Stomach (tissue), 4 donors: ENCODE data around the gene DEPDC5.

Source experiments
- EP300 ChIP-seq: sonication (generic); formaldehyde crosslinking; IDR thresholded peaks from one replicate; pipeline ENCODE4 v1.6.1; 2017; ENCODE audit warnings: antibody characterized with exemption
- TF ChIP-seq, protein P1 (sequence below), 7 experiments: fragments of 450-650 bp in 4 of 7; fragments of 200-600 bp in 3 of 7; sonication (generic) in 3 of 7; IDR thresholded peaks; one replicate each; pipeline ENCODE4 v1.5.1; 2016 to 2019; ENCODE audit warnings: antibody characterized with exemption in 7 of 7, control low read depth in 2 of 7, mild to moderate bottlenecking in 1 of 7

DNA sequence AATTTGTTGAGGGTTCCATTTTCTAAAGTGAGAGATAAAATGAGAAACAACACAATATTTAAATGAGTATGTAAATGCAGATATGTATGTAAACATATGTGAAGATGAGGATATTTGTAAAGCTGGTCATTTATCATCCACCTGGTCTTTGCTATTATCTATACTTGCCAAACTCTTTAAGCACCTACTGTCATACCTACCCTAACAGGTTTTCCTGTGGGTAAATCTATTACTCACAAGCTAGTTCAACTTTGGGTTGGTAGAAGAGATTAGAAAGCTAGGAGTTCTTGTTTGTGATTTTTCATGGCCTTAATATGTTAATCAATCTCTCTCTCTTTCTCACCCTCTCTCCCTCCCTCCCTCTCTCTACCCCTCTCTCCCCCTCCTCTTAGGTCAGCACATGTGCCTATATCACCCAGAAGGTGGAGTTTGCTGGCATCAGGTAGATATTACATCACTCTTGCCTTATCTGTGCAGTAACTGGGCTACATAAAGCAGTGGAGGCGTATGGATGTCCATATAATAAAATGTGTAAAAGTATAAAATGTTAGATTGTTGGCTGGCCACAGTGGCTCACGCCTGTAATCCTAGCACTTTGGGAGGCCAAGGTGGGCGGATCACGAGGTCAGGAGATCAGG lies 14.7 kb downstream of the DEPDC5 start:
- TF ChIP-seq, protein P1, sequence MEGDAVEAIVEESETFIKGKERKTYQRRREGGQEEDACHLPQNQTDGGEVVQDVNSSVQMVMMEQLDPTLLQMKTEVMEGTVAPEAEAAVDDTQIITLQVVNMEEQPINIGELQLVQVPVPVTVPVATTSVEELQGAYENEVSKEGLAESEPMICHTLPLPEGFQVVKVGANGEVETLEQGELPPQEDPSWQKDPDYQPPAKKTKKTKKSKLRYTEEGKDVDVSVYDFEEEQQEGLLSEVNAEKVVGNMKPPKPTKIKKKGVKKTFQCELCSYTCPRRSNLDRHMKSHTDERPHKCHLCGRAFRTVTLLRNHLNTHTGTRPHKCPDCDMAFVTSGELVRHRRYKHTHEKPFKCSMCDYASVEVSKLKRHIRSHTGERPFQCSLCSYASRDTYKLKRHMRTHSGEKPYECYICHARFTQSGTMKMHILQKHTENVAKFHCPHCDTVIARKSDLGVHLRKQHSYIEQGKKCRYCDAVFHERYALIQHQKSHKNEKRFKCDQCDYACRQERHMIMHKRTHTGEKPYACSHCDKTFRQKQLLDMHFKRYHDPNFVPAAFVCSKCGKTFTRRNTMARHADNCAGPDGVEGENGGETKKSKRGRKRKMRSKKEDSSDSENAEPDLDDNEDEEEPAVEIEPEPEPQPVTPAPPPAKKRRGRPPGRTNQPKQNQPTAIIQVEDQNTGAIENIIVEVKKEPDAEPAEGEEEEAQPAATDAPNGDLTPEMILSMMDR (IDR thresholded peaks at IDR 0.05) = no peak
- no peak for TF ChIP-seq EP300
